Astrocyte (in vitro differentiated cells and primary cell): ENCODE data around the gene SPNS3. TPM values are rescaled to one million over a fixed set of nuclear protein-coding genes. Genes with fewer than 3 reads are reported as not detected.
A peak's percentile ranks its signal among the peaks of the same experiment; 100 is the strongest.

Experiments
- DNase-seq: peaks from one replicate; pipeline ENCODE4 v3.0.0-alpha.2; 2010; ENCODE audit warnings: low read depth
- FAIRE-seq: peaks from 2 replicates; lab custom pipeline; 2011; peaks lifted over from hg19 to GRCh38; lab: Jason Lieb, UNC
- H2AFZ ChIP-seq: 2 replicates; pipeline ENCODE4 v1.6.0; 2012; ENCODE audit warnings: low read depth, low read length, inconsistent platforms
- H3K27ac ChIP-seq: 2 replicates; pipeline ENCODE4 v1.5.1; 2011; ENCODE audit warnings: low read depth, low read length, inconsistent platforms
- H3K27me3 ChIP-seq: 2 replicates; pipeline ENCODE4 v1.6.0; 2011; ENCODE audit warnings: low read length, inconsistent platforms; ENCODE audit not compliant: insufficient read depth
- H3K36me3 ChIP-seq: 2 replicates; pipeline ENCODE4 v1.5.1; 2011; ENCODE audit warnings: low read length, inconsistent platforms; ENCODE audit not compliant: insufficient read depth
- H3K4me1 ChIP-seq: 2 replicates; pipeline ENCODE4 v1.5.1; 2011; ENCODE audit warnings: low read length, inconsistent platforms; ENCODE audit not compliant: insufficient read depth
- H3K4me2 ChIP-seq: 2 replicates; pipeline ENCODE4 v1.6.0; 2012; ENCODE audit warnings: low read length, inconsistent platforms
- H3K4me3 ChIP-seq: 2 replicates; pipeline ENCODE4 v1.5.1; 2011; ENCODE audit warnings: low read depth, mild to moderate bottlenecking, low read length, inconsistent platforms; ENCODE audit not compliant: insufficient read depth
- H3K79me2 ChIP-seq: 2 replicates; pipeline ENCODE4 v1.6.0; 2012; ENCODE audit warnings: mild to moderate bottlenecking, low read length, inconsistent platforms; ENCODE audit not compliant: insufficient read depth
- H3K9ac ChIP-seq: 2 replicates; pipeline ENCODE4 v1.6.0; 2012; ENCODE audit warnings: mild to moderate bottlenecking, low read length, inconsistent platforms
- H3K9me3 ChIP-seq: 2 replicates; pipeline ENCODE4 v1.5.1; 2012; ENCODE audit warnings: low read depth, mild to moderate bottlenecking, low read length, inconsistent platforms; ENCODE audit not compliant: insufficient read depth
- H4K20me1 ChIP-seq: 2 replicates; pipeline ENCODE4 v1.6.0; 2012; ENCODE audit warnings: low read length, inconsistent platforms; ENCODE audit not compliant: insufficient read depth
- H3K27ac Mint-ChIP-seq: one replicate; pipeline ENCODE4 v1.8.0; 2021; ENCODE audit warnings: mild to moderate bottlenecking, mixed read lengths; ENCODE audit not compliant: unreplicated experiment
- H3K27me3 Mint-ChIP-seq: one replicate; pipeline ENCODE4 v1.8.0; 2021; ENCODE audit warnings: low read depth, mixed read lengths; ENCODE audit not compliant: unreplicated experiment
- H3K36me3 Mint-ChIP-seq: one replicate; pipeline ENCODE4 v1.8.0; 2021; ENCODE audit warnings: low read depth, mixed read lengths; ENCODE audit not compliant: unreplicated experiment
- H3K4me1 Mint-ChIP-seq: one replicate; pipeline ENCODE4 v1.8.0; 2021; ENCODE audit warnings: low read depth, mixed read lengths; ENCODE audit not compliant: unreplicated experiment
- H3K4me3 Mint-ChIP-seq: one replicate; pipeline ENCODE4 v1.8.0; 2021; ENCODE audit warnings: mild to moderate bottlenecking, moderate library complexity, mixed read lengths; ENCODE audit not compliant: unreplicated experiment
- H3K9me3 Mint-ChIP-seq: one replicate; pipeline ENCODE4 v1.8.0; 2021; ENCODE audit warnings: mild to moderate bottlenecking, mixed read lengths; ENCODE audit not compliant: unreplicated experiment
- EZH2 ChIP-seq: IDR thresholded peaks from 2 replicates; pipeline ENCODE4 v1.6.1; 2012; ENCODE audit warnings: mild to moderate bottlenecking, low read length, inconsistent platforms; ENCODE audit not compliant: insufficient read depth
- total RNA-seq: library from RNA; stranded (reverse); gene quantifications from 2 replicates; pipeline ENCODE4 v1.2.1, GENCODE V29; 2021
- TF ChIP-seq, protein P1 (sequence below): IDR thresholded peaks from 2 replicates; pipeline ENCODE4 v1.5.1; 2011; ENCODE audit warnings: low read depth, mild to moderate bottlenecking, inconsistent platforms, low read length, moderate library complexity; ENCODE audit not compliant: insufficient read depth

Gene SPNS3
- total RNA-seq, 1 donor from 2014 or later = not detected

DNA sequence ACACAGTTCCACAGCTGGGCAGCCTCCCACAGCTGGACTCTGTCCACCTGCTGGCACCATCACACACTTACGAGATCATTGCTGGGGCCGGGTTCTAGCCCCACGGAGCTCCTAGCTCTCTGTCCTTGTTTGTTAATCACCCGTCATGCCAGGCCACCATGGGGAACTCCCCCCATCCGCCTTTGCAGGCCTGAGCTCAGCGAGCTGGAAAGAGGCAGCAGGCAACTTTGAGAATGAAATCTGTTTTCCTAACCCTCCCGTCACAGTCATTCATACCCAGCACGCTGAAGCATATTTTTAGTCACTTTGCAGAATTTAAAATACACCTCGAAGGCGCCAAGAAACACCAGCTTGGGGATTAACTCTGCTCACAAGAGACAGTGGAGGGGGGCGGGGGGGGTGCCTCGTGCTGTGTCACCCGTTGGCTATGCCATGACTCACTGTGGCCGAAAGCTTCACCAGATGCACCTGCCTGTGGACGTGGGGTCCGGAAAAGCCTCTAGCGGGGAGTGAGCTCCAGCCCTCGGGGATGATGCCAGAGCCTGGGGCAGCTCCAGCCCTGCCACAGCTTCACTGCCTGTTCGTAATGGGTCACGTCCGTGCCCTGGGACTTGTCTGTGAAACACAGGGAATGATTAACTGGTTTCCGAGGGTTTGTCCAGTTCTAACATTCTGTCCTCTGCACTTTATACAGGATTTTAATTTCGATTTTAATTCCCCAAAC, 63.5 kb downstream of the SPNS3 start:
- H3K27ac ChIP-seq = no peak overlapping the region
- H3K27me3 Mint-ChIP-seq = peaks cover 29% of the 10 kb centered on the region
- H3K79me2 ChIP-seq = no peaks in the 10 kb centered on the region
- DNase-seq = peak; percentile 52
- H2AFZ ChIP-seq = no peak overlapping the region
- H3K9me3 ChIP-seq = no peaks in the 10 kb centered on the region
- H3K4me3 Mint-ChIP-seq = no peak overlapping the region
- TF ChIP-seq EZH2 = no peak
- TF ChIP-seq, protein P1, sequence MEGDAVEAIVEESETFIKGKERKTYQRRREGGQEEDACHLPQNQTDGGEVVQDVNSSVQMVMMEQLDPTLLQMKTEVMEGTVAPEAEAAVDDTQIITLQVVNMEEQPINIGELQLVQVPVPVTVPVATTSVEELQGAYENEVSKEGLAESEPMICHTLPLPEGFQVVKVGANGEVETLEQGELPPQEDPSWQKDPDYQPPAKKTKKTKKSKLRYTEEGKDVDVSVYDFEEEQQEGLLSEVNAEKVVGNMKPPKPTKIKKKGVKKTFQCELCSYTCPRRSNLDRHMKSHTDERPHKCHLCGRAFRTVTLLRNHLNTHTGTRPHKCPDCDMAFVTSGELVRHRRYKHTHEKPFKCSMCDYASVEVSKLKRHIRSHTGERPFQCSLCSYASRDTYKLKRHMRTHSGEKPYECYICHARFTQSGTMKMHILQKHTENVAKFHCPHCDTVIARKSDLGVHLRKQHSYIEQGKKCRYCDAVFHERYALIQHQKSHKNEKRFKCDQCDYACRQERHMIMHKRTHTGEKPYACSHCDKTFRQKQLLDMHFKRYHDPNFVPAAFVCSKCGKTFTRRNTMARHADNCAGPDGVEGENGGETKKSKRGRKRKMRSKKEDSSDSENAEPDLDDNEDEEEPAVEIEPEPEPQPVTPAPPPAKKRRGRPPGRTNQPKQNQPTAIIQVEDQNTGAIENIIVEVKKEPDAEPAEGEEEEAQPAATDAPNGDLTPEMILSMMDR = no peak
- peaks cover 33% of the 10 kb centered on the region for H3K27me3 ChIP-seq
- H3K9ac ChIP-seq = no peak overlapping the region
- H3K36me3 Mint-ChIP-seq = no peaks in the 10 kb centered on the region
- peaks cover 13% of the 10 kb centered on the region for H4K20me1 ChIP-seq
- FAIRE-seq = no peak
- H3K4me2 ChIP-seq = peak overlapping the region; percentile 43
- peaks cover 15% of the 10 kb centered on the region for H3K4me1 Mint-ChIP-seq
- no peaks in the 10 kb centered on the region for H3K36me3 ChIP-seq
- H3K4me3 ChIP-seq = no peak overlapping the region
- H3K27ac Mint-ChIP-seq = peak overlapping the region; percentile 48
- no peaks in the 10 kb centered on the region for H3K9me3 Mint-ChIP-seq
- peaks cover 23% of the 10 kb centered on the region for H3K4me1 ChIP-seq

GRCh38 chr17:4498461-4499397, 65.0 kb downstream of the SPNS3 start, which contains the start of gene SPNS2:
TSS of gene SPNS2 (plus strand) at chr17:4498881. CDS start at chr17:4499048, 167 bp downstream.
- Mint-ChIP-seq H3K4me1 (peaks cover 12% of the 10 kb centered on the region), H3K27me3 (peaks cover 41% of the 10 kb centered on the region), H3K4me3 (peak within 1 kb of the TSS; percentile 76), H3K36me3 (no peaks in the 10 kb centered on the region), H3K9me3 (no peaks in the 10 kb centered on the region), H3K27ac (peak within 1 kb of the TSS; percentile 48)
- no peak for TF ChIP-seq EZH2
- TF ChIP-seq, protein P1 = no peak
- peak within 1 kb of the TSS; percentile 50 for H3K4me2 ChIP-seq
- FAIRE-seq (no peak), DNase-seq (no peak)
- no peaks in the 10 kb centered on the region for H3K9me3 ChIP-seq
- no peaks in the 10 kb centered on the region for H3K79me2 ChIP-seq
- H3K4me1 ChIP-seq = peaks cover 23% of the 10 kb centered on the region
- H3K27me3 ChIP-seq = peaks cover 40% of the 10 kb centered on the region
- no peak within 1 kb of the TSS for H3K9ac ChIP-seq
- H3K4me3 ChIP-seq = no peak within 1 kb of the TSS
- no peaks in the 10 kb centered on the region for H3K36me3 ChIP-seq
- no peak within 1 kb of the TSS for H3K27ac ChIP-seq
- H4K20me1 ChIP-seq = peaks cover 13% of the 10 kb centered on the region
- no peak within 1 kb of the TSS for H2AFZ ChIP-seq
